Inferior parietal cortex (tissue), 1 donor: ENCODE results near the gene ATP6V1B1.

Experiments used
- DNase-seq: peaks from one replicate; pipeline ENCODE4 v3.0.0-alpha.2; 2016; ENCODE audit errors: extremely low spot score

Gene ATP6V1B1

GRCh38 chr2:70965506-70965905 is 29.8 kb downstream of the ATP6V1B1 start:
- DNase-seq = no peak

- no peak for DNase-seq
Measured at GRCh38 chr2:70966681-70967080, 31.0 kb downstream of the ATP6V1B1 start.

- DNase-seq = no peak
Measured at GRCh38 chr2:70967189-70967588, 31.5 kb downstream of the ATP6V1B1 start.

GRCh38 chr2:70974592-70974991 is 38.9 kb downstream of the ATP6V1B1 start:
- DNase-seq = no peak

- DNase-seq = no peak
Measured at GRCh38 chr2:70975237-70975636, 39.5 kb downstream of the ATP6V1B1 start.

GRCh38 chr2:70977605-70978205 is 42.0 kb downstream of the ATP6V1B1 start:
- no peak for DNase-seq

- no peak for DNase-seq
Measured at GRCh38 chr2:70978341-70979179, 42.9 kb downstream of the ATP6V1B1 start, which contains the start of gene ANKRD53. TSS of gene ANKRD53 (plus strand) at chr2:70978630. CDS start at chr2:70978646, 16 bp downstream.

- no peak for DNase-seq
Measured at GRCh38 chr2:70979180-70979488, 43.4 kb downstream of the ATP6V1B1 start.

GRCh38 chr2:70979626-70980025 is 43.9 kb downstream of the ATP6V1B1 start:
- no peak for DNase-seq

GRCh38 chr2:70981421-70981820 is 45.7 kb downstream of the ATP6V1B1 start:
- DNase-seq = no peak

GRCh38 chr2:70981866-70982810 is 46.4 kb downstream of the ATP6V1B1 start:
- no peak for DNase-seq

GRCh38 chr2:70982971-70983370 is 47.3 kb downstream of the ATP6V1B1 start:
- no peak for DNase-seq

- DNase-seq = no peak
Measured at GRCh38 chr2:70983506-70984227, 48.0 kb downstream of the ATP6V1B1 start.

GRCh38 chr2:70984228-70984575 is 48.5 kb downstream of the ATP6V1B1 start:
- no peak for DNase-seq

GRCh38 chr2:70984576-70985282 is 49.0 kb downstream of the ATP6V1B1 start:
- DNase-seq = no peak

GRCh38 chr2:70985283-70985688 is 49.6 kb downstream of the ATP6V1B1 start:
- no peak for DNase-seq

GRCh38 chr2:70985956-70986355 is 50.3 kb downstream of the ATP6V1B1 start:
- DNase-seq = no peak

GRCh38 chr2:70986499-70987189 is 50.9 kb downstream of the ATP6V1B1 start:
- DNase-seq = no peak

GRCh38 chr2:70987386-70987785 is 51.7 kb downstream of the ATP6V1B1 start:
- DNase-seq = no peak

- no peak for DNase-seq
Measured at GRCh38 chr2:70988151-70988550, 52.5 kb downstream of the ATP6V1B1 start.
